K562 (cell line): ENCODE data around the gene RETREG1. TPM values are rescaled to one million over a fixed set of nuclear protein-coding genes. Genes with fewer than 3 reads are reported as not detected.

ENCODE experiments used
- ATAC-seq: fragments of 200-7000 bp; cut with Tn5 transposase; 3 replicates; pipeline ENCODE4 v1.9.1; 2020; ENCODE audit warnings: moderate library complexity
- BruUV-seq: library from RNA; stranded (reverse); fragments of 400-500 nt; replicated peaks from 2 replicates; lab custom pipeline; 2021; lab: Mats Ljungman, UMichigan
- CTCF ChIA-PET: fragments of 300-600 bp; formaldehyde crosslinking; extraction: SDS; loops from one replicate; lab custom pipeline; 2021; ENCODE audit warnings: low intra/inter-chr PET ratio; lab: Yijun Ruan, JAX
- POLR2A ChIA-PET: fragments of 300-600, 350-650 bp; sonication (Branson Sonifier 250); formaldehyde crosslinking; extraction: SDS; loops from one replicate; lab custom pipeline; 2021; ENCODE audit warnings: antibody characterized with exemption, inconsistent platforms; lab: Yijun Ruan, JAX
- DNase-seq, 4 experiments: peaks; one replicate each; pipeline versions ENCODE4 v3.0.0 to v3.0.0-alpha.2; 2011 to 2018; ENCODE audit warnings: low spot score in 3 of 4, mixed read lengths in 3 of 4; ENCODE audit errors: extremely low read depth in 1 of 4
- FAIRE-seq: peaks from 2 replicates; lab custom pipeline; 2011; peaks lifted over from hg19 to GRCh38; lab: Jason Lieb, UNC
- H2AFZ ChIP-seq: 2 replicates; pipeline ENCODE4 v1.6.0; 2011; ENCODE audit warnings: low read depth, low read length, control low read depth, inconsistent platforms
- H3K27ac ChIP-seq: fragments of 200-600 bp; 3 replicates; pipeline ENCODE4 v1.8.0; 2011; ENCODE audit warnings: low read depth, mild to moderate bottlenecking, control low read depth, inconsistent platforms, low read length, moderate library complexity, mixed read lengths; ENCODE audit errors: extremely low read depth
- H3K27me3 ChIP-seq, 2 experiments: fragments of 300-600 bp in 1 of 2; 2 replicates in 1 of 2; 3 replicates in 1 of 2; pipeline versions ENCODE4 v1.6.0 to v1.8.0; 2011; ENCODE audit warnings: inconsistent platforms in 2 of 2, low read length in 2 of 2, mild to moderate bottlenecking in 1 of 2, mixed read lengths in 1 of 2, moderate library complexity in 1 of 2; ENCODE audit not compliant: control insufficient read depth in 2 of 2, insufficient read depth in 2 of 2
- H3K36me3 ChIP-seq: fragments of 300-600 bp; 3 replicates; pipeline ENCODE4 v1.8.0; 2011; ENCODE audit warnings: mild to moderate bottlenecking, low read length, inconsistent platforms; ENCODE audit not compliant: control insufficient read depth, insufficient read depth
- H3K4me1 ChIP-seq, 2 experiments: fragments of 200-600 bp in 1 of 2; replicated peaks in 1 of 2; 2 replicates in 1 of 2; 3 replicates in 1 of 2; pipeline versions ENCODE4 v1.5.1 to v1.8.0; 2011; ENCODE audit warnings: inconsistent platforms in 2 of 2, low read length in 2 of 2, mild to moderate bottlenecking in 1 of 2, mixed read lengths in 1 of 2, moderate library complexity in 1 of 2; ENCODE audit not compliant: control insufficient read depth in 2 of 2, insufficient read depth in 2 of 2
- H3K4me2 ChIP-seq: 2 replicates; pipeline ENCODE4 v1.6.1; 2011; ENCODE audit warnings: low read length, control low read depth, inconsistent platforms, mixed read lengths; ENCODE audit not compliant: insufficient read depth
- H3K4me3 ChIP-seq: fragments of 200-600 bp; sonication (generic), shearing (Covaris generic); 2 replicates; pipeline ENCODE4 v1.5.1; 2016; ENCODE audit warnings: control low read depth, inconsistent platforms
- H3K79me2 ChIP-seq: fragments of 200-600 bp; 3 replicates; pipeline ENCODE4 v1.8.0; 2011; ENCODE audit warnings: low read length, inconsistent platforms; ENCODE audit not compliant: control insufficient read depth, insufficient read depth
- H3K9ac ChIP-seq, 2 experiments: 2 replicates each; pipeline versions ENCODE4 v1.6.0 to v1.6.1; 2011; ENCODE audit warnings: low read depth in 2 of 2, low read length in 2 of 2, control low read depth in 1 of 2, inconsistent platforms in 1 of 2, mild to moderate bottlenecking in 1 of 2, mixed read lengths in 1 of 2; ENCODE audit not compliant: insufficient read depth in 1 of 2
- H3K9me1 ChIP-seq: one replicate; pipeline ENCODE4 v1.6.0; 2011; ENCODE audit warnings: inconsistent platforms, mild to moderate bottlenecking, low read length, moderate library complexity; ENCODE audit not compliant: control insufficient read depth, insufficient read depth
- H3K9me3 ChIP-seq: replicated peaks from 2 replicates; pipeline ENCODE4 v1.5.1; 2011; ENCODE audit warnings: low read depth, low read length, inconsistent platforms; ENCODE audit not compliant: control insufficient read depth, insufficient read depth
- H4K20me1 ChIP-seq: replicated peaks from 2 replicates; pipeline ENCODE4 v1.6.1; 2011; ENCODE audit warnings: low read length, inconsistent platforms, mixed read lengths; ENCODE audit not compliant: control insufficient read depth, insufficient read depth
- ADNP ChIP-seq: fragments of 200-800 bp; sonication (Bioruptor generic); IDR thresholded peaks from 2 replicates; pipeline ENCODE4 v1.6.1; 2016; ENCODE audit warnings: missing genetic modification characterization, missing compliant biosample characterization
- ATF2 ChIP-seq: sonication (generic); formaldehyde crosslinking; IDR thresholded peaks from 2 replicates; pipeline ENCODE4 v1.8.1; 2022; ENCODE audit warnings: missing genetic modification reagents
- BCOR ChIP-seq: fragments of 450-650 bp; IDR thresholded peaks from 2 replicates; pipeline ENCODE4 v1.6.1; 2016
- CCAR2 ChIP-seq: fragments of 200-400 bp; formaldehyde crosslinking; IDR thresholded peaks from 2 replicates; pipeline ENCODE4 v1.6.1; 2017; ENCODE audit warnings: mild to moderate bottlenecking, low read depth, low read length
- CCNT2 ChIP-seq: IDR thresholded peaks from 2 replicates; pipeline ENCODE4 v1.6.1; 2011; ENCODE audit warnings: borderline replicate concordance, low read depth, mild to moderate bottlenecking, moderate library complexity, mixed read lengths, low read length; ENCODE audit not compliant: insufficient read length; ENCODE audit errors: extremely low read depth
- ETV5 ChIP-seq: sonication (generic); formaldehyde crosslinking; IDR thresholded peaks from 2 replicates; pipeline ENCODE4 v1.4.0; 2020; ENCODE audit warnings: low read depth, mild to moderate bottlenecking, missing genetic modification reagents
- FOSL1 ChIP-seq: fragments of 200-800 bp; sonication (Bioruptor generic); conservative IDR thresholded peaks from 2 replicates; pipeline ENCODE4 v1.6.1; 2016; ENCODE audit warnings: missing genetic modification characterization, missing compliant biosample characterization
- FOXK2 ChIP-seq, 2 experiments: fragments of 450-650 bp; IDR thresholded peaks in 1 of 2; conservative IDR thresholded peaks in 1 of 2; 2 replicates each; pipeline ENCODE4 v1.6.1; 2016; ENCODE audit warnings: low read depth in 2 of 2, mild to moderate bottlenecking in 1 of 2
- HDAC6 ChIP-seq: IDR thresholded peaks from 2 replicates; pipeline ENCODE4 v1.6.1; 2012; ENCODE audit warnings: low read depth, mild to moderate bottlenecking, control low read depth, inconsistent platforms, low read length, moderate library complexity
- MAFG ChIP-seq: fragments of 450-650 bp; conservative IDR thresholded peaks from 2 replicates; pipeline ENCODE4 v1.6.1; 2016; ENCODE audit warnings: missing genetic modification characterization, missing compliant biosample characterization
- MEIS2 ChIP-seq: fragments of 450-650 bp; IDR thresholded peaks from 2 replicates; pipeline ENCODE4 v1.6.1; 2014; ENCODE audit warnings: mild to moderate bottlenecking; ENCODE audit not compliant: partially characterized antibody
- MYNN ChIP-seq, 2 experiments: sonication (generic); formaldehyde crosslinking in 1 of 2; IDR thresholded peaks; 2 replicates each; pipeline versions ENCODE4 v1.5.0 to v1.6.1; 2016 to 2020; ENCODE audit warnings: antibody characterized with exemption in 1 of 2, missing genetic modification reagents in 1 of 2
- SMAD4 ChIP-seq: fragments of 250-450 bp; sonication (Bioruptor Pico); conservative IDR thresholded peaks from 2 replicates; pipeline ENCODE4 v1.8.0; 2021; ENCODE audit warnings: inconsistent platforms, mild to moderate bottlenecking, moderate library complexity
- SOX6 ChIP-seq: fragments of 450-650 bp; IDR thresholded peaks from 2 replicates; pipeline ENCODE4 v1.6.1; 2014; ENCODE audit warnings: mild to moderate bottlenecking
- USF2 ChIP-seq: sonication (generic); formaldehyde crosslinking; IDR thresholded peaks from 2 replicates; pipeline ENCODE4 v1.5.0; 2020; ENCODE audit warnings: missing genetic modification reagents
- ZBTB8A ChIP-seq: fragments of 450-650 bp; IDR thresholded peaks from 2 replicates; pipeline ENCODE4 v1.6.1; 2018; ENCODE audit warnings: mild to moderate bottlenecking, moderate library complexity; ENCODE audit not compliant: partially characterized antibody
- ZC3H8 ChIP-seq: fragments of 450-650 bp; IDR thresholded peaks from 2 replicates; pipeline ENCODE4 v1.6.1; 2017
- ZNF316 ChIP-seq: fragments of 450-650 bp; IDR thresholded peaks from 2 replicates; pipeline ENCODE4 v1.6.1; 2016
- WGBS: fragments of 100-300 bp; shearing (Covaris generic); methylation state at CpG from one replicate; pipeline ENCODE4 v1.1.6; 2016; ENCODE audit warnings: low coverage, mixed read lengths; ENCODE audit not compliant: insufficient coverage; ENCODE audit errors: missing lambda C conversion rate; 5-methylcytosine and 5-hydroxymethylcytosine counted together
- in situ Hi-C: fragments of 300-500 bp; cut with MboI; formaldehyde crosslinking; loops from 4 replicates; pipeline ENCODE4 v1.15.0; 2018; ENCODE audit warnings: inconsistent platforms, mixed read lengths
- intact Hi-C: fragments of 100-400 bp; cut with micrococcal nuclease; formaldehyde crosslinking; loops from 2 replicates; pipeline ENCODE4 v1.14.2; 2022
- polyA plus RNA-seq, 8 experiments: library from polyadenylated mRNA; depleted of rRNA in 4 of 8; stranded (reverse) in 5 of 8; unstranded in 3 of 8; fragments of >200 nt; fragmentation: Nextera tagmentation in 2 of 8; fragmentation: Illumina TruSeq in 1 of 8; extraction: Ambion mirVana in 2 of 8; extraction: Trizol in 1 of 8; gene quantifications; 2 replicates each; pipeline versions ENCODE4 v1.2.1 to v1.2.3, GENCODE V29; 2011 to 2014; ENCODE audit warnings: inconsistent platforms in 1 of 8, missing spikeins in 1 of 8
- total RNA-seq, 7 experiments: library from RNA; depleted of rRNA in 6 of 7; stranded (reverse); fragments of >200 nt in 6 of 7; fragmentation: Illumina TruSeq in 2 of 7; extraction: Trizol in 2 of 7; gene quantifications; 2 replicates each; pipeline versions ENCODE4 v1.2.1 to v1.2.3, GENCODE V29; 2011 to 2021; ENCODE audit warnings: low replicate concordance in 1 of 7
- TF ChIP-seq, protein P1 (sequence below): sonication (generic); formaldehyde crosslinking; IDR thresholded peaks from 2 replicates; pipeline ENCODE4 v1.8.0; 2022; ENCODE audit warnings: missing genetic modification reagents, mild to moderate bottlenecking, borderline replicate concordance
- TF ChIP-seq, protein P2 (sequence below): fragments of 250-450 bp; sonication (Bioruptor Pico); IDR thresholded peaks from 2 replicates; pipeline ENCODE4 v1.8.0; 2022; ENCODE audit warnings: moderate library complexity, mild to moderate bottlenecking, inconsistent platforms

RETREG1 gene
- total and polyA plus RNA-seq, 9 of the 15 experiments (the other 6 are each of a cell fraction or from before 2014, with no cell fraction given): 0.01 to 0.20 (median 0.08) TPM; not detected in 5

DNA sequence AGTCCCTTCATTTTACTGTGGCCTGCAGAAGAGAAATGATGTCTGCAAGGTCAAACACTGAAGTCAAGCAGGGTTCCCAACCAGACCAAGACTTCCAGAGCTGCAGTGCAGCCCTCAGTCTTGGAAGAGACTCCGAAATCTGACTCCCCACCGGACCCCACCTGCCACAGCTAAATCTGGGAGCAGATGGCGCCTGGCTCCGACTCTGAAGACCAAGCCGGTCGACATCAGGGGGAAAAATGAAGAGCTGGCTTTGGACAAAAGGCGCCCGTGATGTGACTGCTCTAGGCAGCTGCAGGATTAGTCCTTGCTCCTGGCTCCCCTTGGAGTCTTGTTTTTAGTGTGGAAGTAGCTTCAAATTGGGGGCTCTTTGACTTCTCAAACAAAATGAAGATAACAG lies 78.8 kb downstream of the RETREG1 start:
- H4K20me1 ChIP-seq: peaks cover 4% of the 10 kb centered on the region; the same call in 1 of the 2 replicates
- no peaks in the 10 kb centered on the region for H3K36me3 ChIP-seq
- no peaks in the 10 kb centered on the region for H3K4me1 ChIP-seq
- H3K4me2 ChIP-seq: no peak overlapping the region
- no peaks in the 10 kb centered on the region for H3K9me3 ChIP-seq
- no peaks in the 10 kb centered on the region for H3K79me2 ChIP-seq
- in situ Hi-C loops: no loop called here
- FAIRE-seq (no peak), DNase-seq (no peak), ATAC-seq (no peak)
- H3K9ac ChIP-seq: no peak overlapping the region
- 0% methylated on average over 8 of the region's 8 CpGs for WGBS
- TF ChIP-seq CCAR2: no peak
- no peak for TF ChIP-seq ETV5 (CRISPR knock-in tag)
- no peak for TF ChIP-seq ATF2 (CRISPR knock-in tag)
- TF ChIP-seq CCNT2: no peak
- TF ChIP-seq USF2 (CRISPR knock-in tag): no peak
- no peak for TF ChIP-seq ADNP
- no peak for TF ChIP-seq BCOR
- TF ChIP-seq FOSL1 (tag): no peak
- no peak for TF ChIP-seq ZC3H8
- no peak for TF ChIP-seq ZBTB8A
- no peak for TF ChIP-seq HDAC6
- no peak for TF ChIP-seq MYNN (IDR thresholded peaks at IDR 0.05)
- no peak for TF ChIP-seq MYNN (CRISPR knock-in tag; IDR thresholded peaks at IDR 0.05)
- TF ChIP-seq FOXK2 (conservative IDR thresholded peaks at IDR 0.05 in 1 of 2, IDR thresholded peaks at IDR 0.05 in 1 of 2; ENCODE audit: low read depth in 2 of 2): no peak
- TF ChIP-seq, protein P1, sequence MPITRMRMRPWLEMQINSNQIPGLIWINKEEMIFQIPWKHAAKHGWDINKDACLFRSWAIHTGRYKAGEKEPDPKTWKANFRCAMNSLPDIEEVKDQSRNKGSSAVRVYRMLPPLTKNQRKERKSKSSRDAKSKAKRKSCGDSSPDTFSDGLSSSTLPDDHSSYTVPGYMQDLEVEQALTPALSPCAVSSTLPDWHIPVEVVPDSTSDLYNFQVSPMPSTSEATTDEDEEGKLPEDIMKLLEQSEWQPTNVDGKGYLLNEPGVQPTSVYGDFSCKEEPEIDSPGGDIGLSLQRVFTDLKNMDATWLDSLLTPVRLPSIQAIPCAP: no peak
- no peak for TF ChIP-seq SOX6
- TF ChIP-seq, protein P2, sequence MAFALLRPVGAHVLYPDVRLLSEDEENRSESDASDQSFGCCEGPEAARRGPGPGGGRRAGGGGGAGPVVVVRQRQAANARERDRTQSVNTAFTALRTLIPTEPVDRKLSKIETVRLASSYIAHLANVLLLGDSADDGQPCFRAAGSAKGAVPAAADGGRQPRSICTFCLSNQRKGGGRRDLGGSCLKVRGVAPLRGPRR (CRISPR knock-in tag): no peak
- no peak for TF ChIP-seq MAFG (tag)
- no peak for TF ChIP-seq MEIS2
- TF ChIP-seq ZNF316: no peak
- TF ChIP-seq SMAD4: no peak
- no TSS peak for BruUV-seq
- H2AFZ ChIP-seq: no peak overlapping the region
- peaks cover 41 to 43% of the 10 kb centered on the region in 2 experiments for H3K27me3 ChIP-seq
- CTCF ChIA-PET: no interaction called here
- no peaks in the 10 kb centered on the region for H3K9me1 ChIP-seq
- POLR2A ChIA-PET: interaction anchor here (0.6 to 1.1 kb wide), 3 partner anchors 10 to 188 kb away, joined by 3 to 5 read pairs (median 4); no protein-coding TSS in a partner anchor
- no peak overlapping the region for H3K4me3 ChIP-seq
- H3K27ac ChIP-seq: no peak overlapping the region
- intact Hi-C loops: no loop called here
